GM23338 (cell line): ENCODE measurements around the gene IRF2BP1.

Experiments
- EZH2 ChIP-seq: fragments of 200-600 bp; sonication (generic); IDR thresholded peaks from one replicate; pipeline ENCODE4 v1.8.0; 2017; ENCODE audit warnings: antibody characterized with exemption, mild to moderate bottlenecking, low read depth; ENCODE audit not compliant: unreplicated experiment
- TF ChIP-seq, protein P1 (sequence below), 2 experiments: fragments of 200-600 bp in 1 of 2; sonication (generic) in 1 of 2; conservative IDR thresholded peaks; 2 replicates each; pipeline versions ENCODE4 v1.5.1 to v1.6.1; 2016 to 2017; ENCODE audit warnings: antibody characterized with exemption in 2 of 2, low read depth in 2 of 2, mild to moderate bottlenecking in 2 of 2, moderate library complexity in 1 of 2

GRCh38 chr19:45863840-45864628, 21.9 kb downstream of the IRF2BP1 start, which contains the start of gene FOXA3:
- TF ChIP-seq, protein P1, sequence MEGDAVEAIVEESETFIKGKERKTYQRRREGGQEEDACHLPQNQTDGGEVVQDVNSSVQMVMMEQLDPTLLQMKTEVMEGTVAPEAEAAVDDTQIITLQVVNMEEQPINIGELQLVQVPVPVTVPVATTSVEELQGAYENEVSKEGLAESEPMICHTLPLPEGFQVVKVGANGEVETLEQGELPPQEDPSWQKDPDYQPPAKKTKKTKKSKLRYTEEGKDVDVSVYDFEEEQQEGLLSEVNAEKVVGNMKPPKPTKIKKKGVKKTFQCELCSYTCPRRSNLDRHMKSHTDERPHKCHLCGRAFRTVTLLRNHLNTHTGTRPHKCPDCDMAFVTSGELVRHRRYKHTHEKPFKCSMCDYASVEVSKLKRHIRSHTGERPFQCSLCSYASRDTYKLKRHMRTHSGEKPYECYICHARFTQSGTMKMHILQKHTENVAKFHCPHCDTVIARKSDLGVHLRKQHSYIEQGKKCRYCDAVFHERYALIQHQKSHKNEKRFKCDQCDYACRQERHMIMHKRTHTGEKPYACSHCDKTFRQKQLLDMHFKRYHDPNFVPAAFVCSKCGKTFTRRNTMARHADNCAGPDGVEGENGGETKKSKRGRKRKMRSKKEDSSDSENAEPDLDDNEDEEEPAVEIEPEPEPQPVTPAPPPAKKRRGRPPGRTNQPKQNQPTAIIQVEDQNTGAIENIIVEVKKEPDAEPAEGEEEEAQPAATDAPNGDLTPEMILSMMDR (conservative IDR thresholded peaks at IDR 0.05; ENCODE audit: low read depth in 2 of 2), result peak; percentile 62 to 82
- TF ChIP-seq EZH2, result no peak
